Measurements from ENCODE around the gene CACNA1C. TPM values are rescaled to one million over a fixed set of nuclear protein-coding genes. Genes with fewer than 3 reads are reported as not detected.
"Not testable (repeated sequence)": the region's sequence is repeated elsewhere in the genome, so short reads cannot be mapped to it uniquely, and the experiment has no call there.

Gene CACNA1C
- total RNA-seq, 1 donor from 2014 or later = 6.5 TPM

DNA sequence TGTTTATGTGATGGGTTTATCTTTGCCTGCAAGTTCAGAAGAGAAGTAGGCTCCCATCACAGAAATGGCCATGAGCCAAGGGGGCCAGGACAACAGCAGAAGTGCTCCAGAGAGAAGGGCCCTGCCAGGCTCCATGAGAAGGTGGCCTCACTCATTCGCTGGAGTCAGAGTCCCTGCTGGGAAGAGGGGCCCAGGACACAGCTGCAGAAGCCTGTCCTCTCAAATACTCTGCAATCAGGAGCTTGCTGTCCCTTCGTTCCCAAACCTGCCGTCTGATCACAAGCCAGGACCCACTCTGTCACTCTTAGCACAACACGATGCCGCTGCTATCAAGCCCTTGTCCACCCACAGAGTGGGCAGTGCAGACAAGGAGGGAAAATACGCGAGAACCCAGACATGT is 435.8 kb downstream of the CACNA1C start:
- no peak for DNase-seq

DNA sequence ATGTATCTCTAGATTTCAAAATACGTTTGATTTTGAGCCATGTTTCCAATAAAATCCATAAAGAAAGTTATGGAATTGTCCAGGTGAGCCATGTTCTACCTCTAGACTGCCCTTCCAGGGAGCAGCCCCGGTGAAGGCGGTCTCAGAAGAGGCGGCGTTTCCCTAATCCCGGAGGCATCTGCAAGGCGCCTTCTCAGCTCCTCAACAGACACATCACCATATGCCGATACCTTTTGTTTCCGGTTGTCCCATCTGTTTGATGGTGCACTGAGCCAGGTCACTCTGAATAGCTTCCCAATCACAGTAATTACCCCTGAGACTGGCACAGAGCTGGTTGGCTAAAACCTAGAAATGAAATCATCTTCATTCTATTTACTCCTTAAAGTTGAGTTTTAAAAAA is 436.5 kb downstream of the CACNA1C start:
- DNase-seq = no peak

DNA sequence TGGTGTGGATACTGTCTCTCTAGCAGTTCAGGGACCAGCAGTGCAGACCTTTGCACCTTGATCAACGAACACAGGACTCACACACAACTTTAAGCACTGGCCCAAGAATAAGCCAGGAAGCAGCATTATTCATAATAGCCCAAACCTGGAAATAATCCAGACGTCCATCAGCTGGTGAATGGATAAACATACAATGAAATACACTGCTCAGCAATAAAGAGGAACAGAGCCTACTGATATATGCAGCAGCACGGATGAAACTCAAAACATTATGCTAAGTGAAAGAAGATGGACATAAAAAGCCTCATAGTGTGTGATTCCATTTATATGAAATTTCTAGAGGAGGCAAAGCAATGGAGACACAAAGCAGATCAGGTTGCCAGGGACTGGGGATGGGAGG is 438.0 kb downstream of the CACNA1C start:
- DNase-seq = no peak

DNA sequence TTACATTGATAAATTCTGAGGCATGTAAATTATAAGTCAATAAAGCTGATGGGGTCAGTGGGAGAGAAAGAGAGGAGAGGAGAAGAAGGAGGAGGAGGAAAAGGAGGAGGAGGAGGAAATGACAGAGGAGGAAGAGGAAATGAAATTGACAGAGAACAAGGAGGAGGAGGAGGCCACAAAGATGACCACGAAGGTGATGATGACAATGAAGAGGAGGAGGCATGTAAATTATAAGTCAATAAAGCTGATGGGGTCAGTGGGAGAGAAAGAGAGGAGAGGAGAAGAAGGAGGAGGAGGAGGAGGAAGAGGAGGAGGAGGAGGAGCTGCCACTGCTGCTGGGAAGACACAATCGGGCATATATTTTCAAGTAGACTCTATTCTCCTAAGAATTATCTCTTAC is 438.6 kb downstream of the CACNA1C start:
- DNase-seq = not testable (repeated sequence)

DNA sequence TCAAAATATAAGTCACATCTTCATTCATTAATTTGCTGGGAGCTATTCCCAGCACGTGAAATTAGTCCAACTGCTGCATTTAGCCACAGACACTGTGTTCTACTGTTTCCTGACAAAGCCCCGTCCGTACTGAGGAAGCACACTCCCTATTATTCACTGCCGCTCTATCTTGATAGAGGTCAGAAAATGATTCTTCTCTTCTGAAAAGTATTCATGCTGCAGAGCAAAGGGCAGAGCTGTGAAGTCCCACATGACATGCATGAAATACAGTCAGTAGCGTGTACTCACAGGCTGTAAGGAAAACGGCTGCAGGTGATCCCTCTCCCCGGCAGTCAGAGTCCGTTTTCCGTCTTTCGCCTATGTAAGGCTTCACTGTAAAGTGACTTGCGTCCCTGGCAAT is 439.4 kb downstream of the CACNA1C start:
- DNase-seq = no peak

DNA sequence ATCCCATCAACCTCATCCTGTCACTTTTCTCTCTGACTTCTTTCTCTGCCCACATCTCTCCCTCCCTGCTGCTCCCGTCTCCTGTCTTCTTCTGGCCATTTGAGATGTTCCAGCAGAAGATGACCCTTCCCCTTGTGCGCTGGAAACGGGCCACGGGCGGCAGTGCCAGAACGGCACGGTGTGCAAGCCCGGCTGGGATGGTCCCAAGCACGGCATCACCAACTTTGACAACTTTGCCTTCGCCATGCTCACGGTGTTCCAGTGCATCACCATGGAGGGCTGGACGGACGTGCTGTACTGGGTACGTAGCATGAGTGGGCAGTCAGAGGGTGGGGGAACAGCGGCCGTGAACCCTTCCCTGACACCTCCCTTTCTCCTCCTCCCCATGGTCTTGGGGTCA is 440.3 kb downstream of the CACNA1C start:
- DNase-seq = no peak

DNA sequence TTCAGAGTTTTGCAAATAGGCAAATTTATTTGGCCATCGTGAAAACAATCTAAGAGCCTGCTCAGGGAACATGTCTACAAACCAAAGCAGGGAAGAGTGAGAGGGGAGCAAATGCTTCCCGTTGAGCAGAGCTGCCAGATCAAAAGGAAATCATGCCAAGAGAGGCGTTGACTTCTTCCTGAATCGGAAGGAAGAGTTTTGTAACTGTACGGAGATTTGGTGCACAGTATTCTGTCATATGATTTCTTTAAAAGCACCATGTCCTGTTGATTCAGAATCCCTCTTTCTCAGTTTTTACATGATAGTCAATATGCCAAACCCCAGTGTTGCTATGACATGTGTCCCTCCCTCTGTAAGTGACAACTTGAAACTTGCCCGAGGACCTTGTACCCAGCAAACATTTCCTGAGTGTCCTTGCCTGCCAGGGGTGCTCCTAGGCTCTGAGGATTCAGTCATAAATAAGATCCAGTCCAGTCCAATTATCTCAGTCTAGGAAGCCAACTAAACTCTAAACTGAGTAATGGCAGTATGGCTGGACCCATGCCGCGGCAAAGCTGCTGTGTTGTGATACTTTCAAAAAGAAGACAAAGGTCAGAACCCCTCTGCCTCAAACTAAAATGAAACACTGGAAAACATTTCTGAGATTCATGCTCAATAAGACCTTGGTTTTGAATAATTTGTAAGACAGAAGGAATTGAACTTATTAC is 441.9 kb downstream of the CACNA1C start:
- DNase-seq = peak; percentile 63

DNA sequence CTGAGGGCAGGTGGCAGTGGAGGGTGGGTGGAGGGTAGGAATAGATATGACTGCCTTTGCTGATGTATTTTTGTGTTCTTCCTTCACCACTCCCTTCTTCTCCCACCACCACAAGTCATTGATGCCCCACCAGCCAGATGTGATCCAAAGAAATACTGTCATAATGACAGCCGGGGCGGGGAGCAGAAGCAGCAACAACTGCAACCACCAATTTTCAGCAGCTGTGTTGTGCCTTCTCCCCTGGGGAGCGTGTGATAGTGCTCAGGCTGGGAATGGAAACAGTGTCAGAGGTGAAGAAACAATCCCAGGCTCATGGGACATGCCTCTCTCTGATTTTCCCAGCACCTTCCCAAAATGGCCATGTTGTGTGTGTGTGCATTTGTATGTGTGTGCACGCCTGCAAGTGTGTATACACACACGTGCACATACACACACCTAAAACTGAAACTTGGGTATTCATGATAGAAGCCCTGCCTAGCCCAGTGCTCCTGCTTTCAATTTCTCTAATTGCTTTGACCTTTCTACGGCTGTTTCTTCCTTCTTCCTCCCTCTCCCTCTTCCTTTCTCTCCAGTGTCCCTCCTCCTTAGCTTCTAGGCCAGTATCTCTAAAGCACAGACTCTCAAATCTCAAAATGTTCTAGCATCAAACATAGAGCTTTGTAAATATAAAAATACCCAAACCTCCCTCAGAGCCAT is 442.8 kb downstream of the CACNA1C start:
- DNase-seq = peak; percentile 58

DNA sequence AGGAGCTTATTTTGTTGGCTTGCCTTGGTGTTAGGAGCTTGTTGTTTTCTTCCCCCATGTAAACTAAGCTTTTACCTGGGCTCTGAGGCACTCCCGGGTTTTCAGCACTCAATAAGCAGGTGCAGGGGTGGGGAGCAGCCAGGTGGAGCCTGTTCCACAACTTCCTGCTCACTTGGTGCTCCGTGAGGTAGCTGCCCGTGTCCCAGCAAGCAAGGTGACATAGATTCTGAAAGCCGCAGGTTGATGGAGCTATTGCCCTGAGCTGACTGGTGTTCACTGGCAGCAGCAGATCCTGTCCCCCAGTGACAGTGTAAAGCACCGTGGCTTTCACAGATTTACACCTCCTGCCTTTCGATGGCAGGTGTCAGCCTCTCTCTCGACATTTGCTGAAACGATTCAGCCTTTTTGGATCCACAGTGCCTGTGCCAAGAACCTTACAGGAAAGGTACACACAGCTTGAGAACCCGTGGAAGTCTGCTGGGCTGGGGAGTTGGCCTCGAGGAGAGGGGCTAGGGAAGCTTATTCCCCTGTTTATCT is 446.2 kb downstream of the CACNA1C start:
- no peak for DNase-seq

DNA sequence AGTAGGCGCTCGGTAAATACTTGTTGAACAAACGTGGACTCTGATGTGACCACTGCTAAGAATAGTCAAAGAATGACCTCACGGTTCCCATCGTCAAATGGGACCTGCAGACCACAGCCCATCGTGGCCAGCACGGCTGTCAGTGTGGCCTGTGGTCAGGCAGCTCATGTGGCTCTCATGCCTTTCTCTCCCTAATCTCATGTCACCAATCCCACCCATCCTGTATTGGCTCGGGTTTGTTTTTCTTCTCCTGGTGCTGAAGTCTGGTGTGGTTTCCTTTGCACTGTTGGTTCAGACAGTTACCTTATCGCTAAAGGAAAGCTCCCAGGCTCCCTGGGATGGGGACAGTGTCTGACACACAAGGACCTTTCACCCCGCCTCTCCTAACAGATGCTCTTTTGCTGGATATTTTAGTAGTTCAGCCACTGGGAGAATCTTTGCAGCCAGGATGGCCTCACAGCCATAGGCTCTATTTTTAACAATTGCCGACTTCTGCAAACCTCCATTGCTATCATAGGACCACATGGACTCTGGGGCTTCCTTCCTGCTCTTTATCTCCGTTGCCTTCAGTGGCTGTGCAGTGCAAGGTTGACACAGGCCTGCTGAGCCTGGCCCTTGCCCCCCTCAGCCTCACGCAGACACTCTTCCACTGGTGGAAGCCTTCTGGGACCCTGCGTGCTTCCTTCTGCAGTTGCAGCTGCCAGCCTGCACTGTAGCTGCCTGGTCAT is 448.8 kb downstream of the CACNA1C start:
- DNase-seq = no peak

DNA sequence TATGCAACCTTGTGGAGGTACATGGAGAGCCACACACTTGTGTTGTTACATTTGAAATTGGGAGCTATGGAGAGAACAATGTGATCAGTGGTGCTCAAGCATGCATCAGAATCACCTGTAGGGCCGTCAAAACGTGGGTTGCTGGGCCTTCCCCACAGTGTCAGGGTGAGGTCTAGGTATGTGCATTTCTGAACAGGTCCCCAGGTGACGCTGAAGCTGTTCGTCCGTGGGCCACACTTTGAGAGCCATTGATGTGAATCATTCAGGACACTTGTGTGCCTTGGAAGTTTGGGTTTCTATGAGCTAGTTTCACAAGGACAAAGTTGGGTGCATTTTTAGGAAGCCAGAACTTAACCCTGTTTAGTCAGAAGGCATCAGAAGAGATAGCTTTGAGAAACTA is 450.2 kb downstream of the CACNA1C start:
- DNase-seq = no peak

DNA sequence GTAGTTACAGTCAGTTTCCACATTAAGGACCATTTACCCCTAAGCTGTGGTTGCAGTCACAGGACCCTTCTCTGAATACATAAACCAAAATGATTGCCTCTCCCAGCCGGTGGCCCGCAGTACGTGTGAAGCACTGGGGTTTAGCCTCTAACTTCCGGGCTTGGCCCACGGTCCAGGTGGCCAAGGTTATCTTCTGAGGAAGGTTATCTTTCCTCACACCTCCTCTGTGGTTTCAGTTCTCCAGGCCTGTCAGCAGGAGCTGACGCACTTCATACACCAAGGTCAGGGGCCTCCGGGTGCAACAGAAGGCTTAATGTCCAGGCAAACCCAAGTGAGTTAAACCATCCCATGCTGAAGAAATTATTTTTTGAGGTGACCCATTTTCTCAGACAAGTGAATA is 451.0 kb downstream of the CACNA1C start:
- DNase-seq = no peak

DNA sequence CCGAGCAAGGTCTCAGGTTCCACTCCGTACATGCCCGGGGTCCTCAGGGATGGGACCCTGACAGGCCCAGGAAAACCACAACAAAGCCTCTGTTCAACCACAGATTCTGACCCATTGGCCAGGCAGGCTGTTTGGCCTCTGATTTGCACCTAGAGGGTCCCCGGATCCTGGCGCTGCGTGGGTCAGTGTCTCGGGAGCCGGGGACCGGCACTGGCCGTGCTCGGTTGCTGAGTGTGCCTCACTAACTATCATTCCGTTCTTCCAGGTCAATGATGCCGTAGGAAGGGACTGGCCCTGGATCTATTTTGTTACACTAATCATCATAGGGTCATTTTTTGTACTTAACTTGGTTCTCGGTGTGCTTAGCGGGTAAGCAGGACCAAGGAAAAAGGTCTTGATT is 451.8 kb downstream of the CACNA1C start:
- no peak for DNase-seq

DNA sequence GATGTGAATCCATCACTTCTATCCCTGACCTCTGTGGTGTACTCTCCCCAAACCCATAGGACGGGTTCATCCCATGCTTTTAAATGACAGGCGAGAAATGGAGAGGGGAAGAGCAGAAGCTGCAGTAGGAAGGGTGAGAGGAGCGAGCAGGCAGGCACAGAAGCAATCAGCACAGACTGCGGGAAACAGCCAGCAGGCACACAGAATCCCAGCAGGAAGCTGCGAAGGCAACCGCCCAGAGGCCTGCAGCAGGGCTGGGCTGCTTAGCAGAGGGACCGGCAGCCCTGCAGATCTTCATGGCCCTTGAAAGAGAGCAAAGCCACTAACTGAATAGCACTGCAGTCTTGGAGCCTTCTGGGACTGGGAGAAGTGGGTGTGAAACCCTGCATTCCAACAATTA is 455.0 kb downstream of the CACNA1C start:
- DNase-seq = no peak

DNA sequence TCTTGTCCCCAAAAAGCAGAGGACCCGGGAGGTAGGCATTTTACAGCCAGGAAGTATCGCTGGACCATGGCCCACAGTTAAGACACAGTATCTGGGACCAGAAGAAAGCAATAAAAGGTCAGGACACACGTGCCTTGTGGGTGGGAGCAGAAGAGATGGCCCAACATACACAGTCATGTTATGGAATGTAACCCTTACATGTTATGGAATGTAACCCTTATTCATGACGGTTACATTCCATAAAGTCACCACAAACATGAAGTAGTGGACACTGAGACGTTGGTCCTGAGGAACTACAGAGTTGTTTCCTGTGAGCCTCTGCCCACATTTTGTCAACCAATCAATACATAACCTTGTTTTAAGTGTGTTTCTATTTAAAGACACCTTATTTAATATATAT is 456.4 kb downstream of the CACNA1C start:
- no peak for DNase-seq

DNA sequence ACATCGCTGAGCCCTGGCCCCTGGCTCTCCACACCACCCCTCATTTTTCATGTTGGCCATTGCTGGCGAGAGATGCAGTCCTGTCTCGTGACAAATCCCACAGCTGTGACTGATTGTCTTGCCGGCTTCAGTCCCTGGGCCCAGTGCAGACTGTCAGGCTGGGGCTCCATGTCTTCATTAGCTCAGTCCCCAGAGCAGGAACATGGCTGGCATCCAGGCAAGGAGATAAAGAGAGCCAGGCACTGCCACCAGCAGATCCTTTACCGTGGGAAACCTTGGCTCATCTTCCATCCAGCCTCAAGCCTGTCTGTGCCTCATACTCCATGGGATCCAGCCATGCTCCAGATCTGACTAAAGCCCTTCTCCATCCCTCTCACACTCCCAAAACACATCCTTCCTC is 457.3 kb downstream of the CACNA1C start:
- no peak for DNase-seq

DNA sequence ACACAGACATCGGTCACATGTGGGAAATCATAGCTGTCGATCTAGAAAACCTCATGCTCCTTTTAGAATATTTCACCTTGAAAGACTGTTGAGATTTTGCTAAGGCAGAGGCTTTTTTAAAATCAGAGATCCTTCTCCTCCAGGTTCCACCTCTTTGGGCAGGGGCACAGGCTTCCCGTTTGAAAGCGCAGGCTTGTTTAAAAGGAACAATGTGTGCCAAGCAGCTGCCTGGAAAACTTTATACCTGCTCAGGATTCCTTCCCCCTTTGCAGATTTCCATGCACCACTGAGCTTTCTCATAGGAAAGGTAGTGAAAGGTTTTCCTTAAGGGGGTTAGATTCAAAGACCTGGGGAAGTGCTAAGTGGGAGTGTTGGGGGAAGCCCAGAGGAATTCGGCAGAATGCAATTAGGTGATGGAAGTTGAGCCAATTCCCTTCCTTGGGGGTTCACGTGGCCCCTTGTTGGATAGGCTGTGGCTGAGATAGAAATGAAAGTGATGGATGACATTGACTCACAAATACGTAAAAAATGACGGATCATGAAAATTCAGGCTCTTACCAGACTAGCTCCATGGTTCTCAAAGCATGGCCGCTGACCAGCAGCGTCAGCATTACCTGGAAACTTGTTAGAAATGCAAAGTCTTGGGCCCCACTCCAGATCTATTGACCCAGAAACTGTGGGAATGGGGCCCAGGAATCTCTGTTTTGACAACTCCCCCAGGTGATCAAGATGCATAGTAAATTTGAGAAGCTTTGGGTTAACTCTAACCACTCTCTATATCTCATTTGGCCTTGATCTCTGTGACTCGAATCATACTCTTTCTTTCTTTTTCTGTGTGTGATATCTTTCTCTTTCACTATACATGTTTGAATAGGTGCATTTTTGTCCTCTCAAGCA is 460.6 kb downstream of the CACNA1C start:
- DNase-seq = no peak

DNA sequence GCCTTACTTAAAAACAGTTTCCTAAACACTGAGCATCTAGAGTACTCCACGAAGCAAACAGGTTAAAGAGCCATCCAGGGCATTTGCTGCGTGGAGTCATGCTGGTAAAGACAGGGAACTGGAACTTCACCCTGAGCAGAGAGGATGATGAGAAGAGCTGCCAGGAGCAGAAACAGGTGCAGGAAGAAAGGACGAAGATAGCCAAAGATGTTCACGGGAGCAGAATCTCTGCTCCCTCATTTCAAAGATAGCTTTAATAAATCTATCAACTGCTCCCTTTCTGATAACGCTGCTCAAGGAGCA is 461.2 kb downstream of the CACNA1C start:
- DNase-seq = no peak

DNA sequence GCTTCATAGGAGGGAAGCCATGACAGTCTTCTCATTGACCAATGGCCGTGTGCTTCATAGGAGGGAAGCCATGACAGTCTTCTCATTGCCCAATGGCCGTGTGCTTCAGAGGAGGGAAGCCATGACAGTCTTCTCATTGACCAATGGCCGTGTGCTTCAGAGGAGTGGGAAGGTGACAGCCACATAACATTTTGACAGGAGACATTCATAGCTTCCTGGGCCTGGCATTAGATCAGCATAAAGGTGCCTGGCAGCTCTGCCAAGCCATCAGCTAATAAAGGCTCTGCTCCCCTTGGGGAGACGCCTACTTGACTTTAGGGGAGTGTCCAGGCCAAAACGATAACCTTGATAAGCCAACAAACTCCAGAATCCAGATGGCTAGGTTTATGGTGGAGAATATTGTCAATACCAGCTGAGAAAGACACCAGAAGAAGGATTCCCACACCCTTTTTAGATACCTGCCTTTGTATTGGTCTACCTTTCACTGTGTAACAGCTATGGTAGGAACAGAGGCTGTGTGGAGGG is 468.0 kb downstream of the CACNA1C start:
- no peak for DNase-seq

DNA sequence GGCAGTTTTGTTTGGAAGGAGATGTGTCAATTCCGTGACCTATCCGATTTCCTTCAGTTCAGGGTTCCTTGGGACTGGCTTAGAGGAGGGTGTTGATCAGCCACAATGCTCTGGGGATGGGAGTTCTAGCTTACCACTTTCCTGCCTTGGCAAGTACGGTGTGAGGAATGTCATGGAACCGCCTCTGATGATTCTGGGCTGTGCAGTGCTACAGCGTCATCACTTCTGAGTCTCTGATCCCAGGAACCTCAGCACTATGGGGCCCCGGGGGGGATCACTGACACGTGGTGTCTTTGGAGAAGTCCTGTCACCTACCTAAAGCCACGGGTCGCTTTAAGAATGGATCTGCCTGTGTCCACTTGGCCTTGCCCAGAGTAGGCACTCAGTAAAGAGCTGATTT is 470.5 kb downstream of the CACNA1C start:
- DNase-seq = no peak

DNA sequence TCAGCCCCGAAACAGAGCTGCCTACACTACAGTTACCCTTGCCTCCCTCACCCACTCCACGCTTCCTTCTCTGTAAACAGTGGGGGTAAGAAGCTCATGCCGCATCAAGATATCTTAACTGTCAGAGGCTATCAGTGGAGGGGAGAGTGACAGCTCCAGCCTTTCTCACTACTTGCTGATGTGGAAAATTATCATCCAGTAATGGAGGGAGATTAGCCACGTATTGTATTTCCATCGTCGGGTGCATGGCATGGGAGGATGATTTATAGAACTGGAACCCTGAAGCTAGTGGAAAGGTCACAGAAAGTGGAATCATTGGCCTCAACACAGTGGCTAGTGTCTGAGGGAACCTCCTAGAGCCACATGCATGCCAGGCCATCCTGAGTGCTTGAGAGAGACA is 471.1 kb downstream of the CACNA1C start:
- DNase-seq = no peak

DNA sequence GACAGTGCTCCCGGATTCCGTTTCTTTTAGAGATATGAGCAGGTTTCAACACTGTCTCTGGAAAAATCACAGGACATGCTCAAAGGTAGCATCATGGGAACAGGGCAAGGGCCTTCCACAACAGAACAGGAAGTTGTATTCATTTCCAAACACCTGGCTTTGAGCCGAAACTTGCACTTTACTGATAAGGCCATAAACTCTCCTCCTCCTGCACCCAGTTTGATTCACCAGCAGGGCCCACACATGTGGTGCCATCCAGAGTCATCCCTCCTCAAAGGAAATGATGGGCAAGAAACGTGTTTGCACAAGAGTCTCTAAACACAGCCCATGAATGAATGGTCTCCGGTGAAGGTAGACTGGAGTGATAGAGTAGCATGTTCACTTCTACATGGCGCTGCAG is 473.6 kb downstream of the CACNA1C start:
- DNase-seq = no peak

All from tongue (tissue), 2 donors.